Glutamatergic neuron (in vitro differentiated cells): ENCODE results near the gene ARHGAP12. TPM values are rescaled to one million over a fixed set of nuclear protein-coding genes. Genes with fewer than 3 reads are reported as not detected.

Source experiments
- DNase-seq: peaks from one replicate; pipeline ENCODE4 v3.0.0; 2022
- H3K27ac Mint-ChIP-seq: one replicate; pipeline ENCODE4 v1.8.0; 2020; ENCODE audit warnings: mild to moderate bottlenecking, mixed read lengths, inconsistent platforms; ENCODE audit not compliant: unreplicated experiment
- H3K27me3 Mint-ChIP-seq: one replicate; pipeline ENCODE4 v1.8.0; 2020; ENCODE audit warnings: mild to moderate bottlenecking, moderate library complexity, mixed read lengths, inconsistent platforms; ENCODE audit not compliant: unreplicated experiment
- H3K36me3 Mint-ChIP-seq: one replicate; pipeline ENCODE4 v1.8.0; 2020; ENCODE audit warnings: mild to moderate bottlenecking, mixed read lengths, inconsistent platforms; ENCODE audit not compliant: unreplicated experiment
- H3K4me1 Mint-ChIP-seq: one replicate; pipeline ENCODE4 v1.8.0; 2020; ENCODE audit warnings: mild to moderate bottlenecking, low read depth, mixed read lengths, inconsistent platforms; ENCODE audit not compliant: unreplicated experiment
- H3K4me3 Mint-ChIP-seq: one replicate; pipeline ENCODE4 v1.8.0; 2020; ENCODE audit warnings: mild to moderate bottlenecking, mixed read lengths, inconsistent platforms; ENCODE audit not compliant: unreplicated experiment
- H3K9me3 Mint-ChIP-seq: one replicate; pipeline ENCODE4 v1.8.0; 2020; ENCODE audit warnings: mild to moderate bottlenecking, moderate library complexity, mixed read lengths, inconsistent platforms; ENCODE audit not compliant: unreplicated experiment
- CTCF ChIP-seq: fragments of 200-600 bp; sonication (generic); IDR thresholded peaks from one replicate; pipeline ENCODE4 v1.5.0; 2021; ENCODE audit not compliant: partially characterized antibody, unreplicated experiment
- total RNA-seq: library from RNA; stranded (reverse); fragmentation: NEBNext Ultra II Directional; extraction: Animal tissue kit (Norgen Biotek cat#: 25700); gene quantifications from one replicate; pipeline ENCODE4 v1.2.1, GENCODE V29; 2021; ENCODE audit not compliant: unreplicated experiment

ARHGAP12 gene
- total RNA-seq, 1 donor from 2014 or later = 41.9 TPM

DNA sequence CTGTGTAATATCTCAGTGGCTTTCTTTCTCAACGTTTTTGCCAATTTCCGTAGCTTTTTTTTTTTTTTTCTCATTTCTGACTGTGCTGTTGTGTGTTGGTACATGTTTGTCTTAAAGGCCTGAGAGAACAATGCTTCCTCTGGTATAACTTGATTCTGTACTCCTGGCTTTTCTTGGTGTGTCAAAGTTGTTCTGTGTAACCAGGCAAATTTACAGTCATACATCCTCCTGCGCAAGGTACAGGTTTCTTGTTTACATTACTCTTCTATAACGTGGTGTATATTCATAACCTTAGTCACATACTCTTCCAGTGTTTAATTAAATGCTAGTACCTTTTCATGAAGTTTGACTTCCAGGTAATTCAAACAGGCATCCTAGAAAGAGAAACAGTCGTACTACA, 8.3 kb upstream of the ARHGAP12 start:
- H3K27ac Mint-ChIP-seq = no peak overlapping the region
- H3K36me3 Mint-ChIP-seq = no peaks in the 10 kb centered on the region
- no peaks in the 10 kb centered on the region for H3K9me3 Mint-ChIP-seq
- no peak for TF ChIP-seq CTCF
- no peak overlapping the region for H3K4me3 Mint-ChIP-seq
- H3K27me3 Mint-ChIP-seq = no peaks in the 10 kb centered on the region
- peaks cover 4% of the 10 kb centered on the region for H3K4me1 Mint-ChIP-seq
- DNase-seq = no peak

- Mint-ChIP-seq H3K36me3 (no peaks in the 10 kb centered on the region), H3K4me1 (peaks cover 1% of the 10 kb centered on the region), H3K27ac (no peak overlapping the region), H3K27me3 (no peaks in the 10 kb centered on the region), H3K4me3 (no peak overlapping the region), H3K9me3 (no peaks in the 10 kb centered on the region)
- DNase-seq = no peak
- no peak for TF ChIP-seq CTCF
These were observed 7.5 kb upstream of the ARHGAP12 start for GRCh38 chr10:31936086-31936485.

GRCh38 chr10:31935678-31936077, 7.0 kb upstream of the ARHGAP12 start:
- no peak overlapping the region for H3K4me3 Mint-ChIP-seq
- H3K36me3 Mint-ChIP-seq = no peaks in the 10 kb centered on the region
- DNase-seq = no peak
- no peaks in the 10 kb centered on the region for H3K9me3 Mint-ChIP-seq
- H3K27me3 Mint-ChIP-seq = no peaks in the 10 kb centered on the region
- H3K4me1 Mint-ChIP-seq = peaks cover 2% of the 10 kb centered on the region
- no peak overlapping the region for H3K27ac Mint-ChIP-seq
- no peak for TF ChIP-seq CTCF

DNA sequence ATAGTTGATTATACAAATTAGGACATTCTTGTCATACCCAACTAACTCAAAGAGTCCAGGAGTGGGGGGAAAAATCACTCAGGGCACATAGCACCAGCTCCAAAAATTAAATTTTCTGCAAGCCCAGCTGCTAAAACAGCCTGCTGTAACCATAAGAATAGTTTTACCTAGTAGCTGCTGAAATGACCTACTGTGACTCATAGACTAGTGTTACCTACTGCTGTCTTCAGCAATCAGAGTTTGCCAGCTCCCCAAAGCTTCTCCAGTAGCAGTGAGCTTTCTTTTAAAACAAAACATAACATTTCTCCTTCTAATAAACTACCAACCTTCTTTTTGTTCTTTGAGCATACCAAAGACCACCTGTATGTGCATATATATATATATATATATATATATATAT, 4.2 kb upstream of the ARHGAP12 start:
- H3K36me3 Mint-ChIP-seq = no peaks in the 10 kb centered on the region
- H3K4me3 Mint-ChIP-seq = no peak overlapping the region
- peaks cover 5% of the 10 kb centered on the region for H3K9me3 Mint-ChIP-seq
- no peak for TF ChIP-seq CTCF
- no peak overlapping the region for H3K27ac Mint-ChIP-seq
- H3K27me3 Mint-ChIP-seq = peaks cover 2% of the 10 kb centered on the region
- peaks cover 11% of the 10 kb centered on the region for H3K4me1 Mint-ChIP-seq
- DNase-seq = no peak

GRCh38 chr10:31930856-31931255, 2.2 kb upstream of the ARHGAP12 start:
- Mint-ChIP-seq H3K27ac (no peak overlapping the region), H3K4me1 (peaks cover 19% of the 10 kb centered on the region), H3K4me3 (no peak overlapping the region), H3K9me3 (peaks cover 14% of the 10 kb centered on the region), H3K36me3 (no peaks in the 10 kb centered on the region), H3K27me3 (peaks cover 6% of the 10 kb centered on the region)
- no peak for TF ChIP-seq CTCF
- no peak for DNase-seq
